ENCODE measurements around the gene PSAPL1.

DNA sequence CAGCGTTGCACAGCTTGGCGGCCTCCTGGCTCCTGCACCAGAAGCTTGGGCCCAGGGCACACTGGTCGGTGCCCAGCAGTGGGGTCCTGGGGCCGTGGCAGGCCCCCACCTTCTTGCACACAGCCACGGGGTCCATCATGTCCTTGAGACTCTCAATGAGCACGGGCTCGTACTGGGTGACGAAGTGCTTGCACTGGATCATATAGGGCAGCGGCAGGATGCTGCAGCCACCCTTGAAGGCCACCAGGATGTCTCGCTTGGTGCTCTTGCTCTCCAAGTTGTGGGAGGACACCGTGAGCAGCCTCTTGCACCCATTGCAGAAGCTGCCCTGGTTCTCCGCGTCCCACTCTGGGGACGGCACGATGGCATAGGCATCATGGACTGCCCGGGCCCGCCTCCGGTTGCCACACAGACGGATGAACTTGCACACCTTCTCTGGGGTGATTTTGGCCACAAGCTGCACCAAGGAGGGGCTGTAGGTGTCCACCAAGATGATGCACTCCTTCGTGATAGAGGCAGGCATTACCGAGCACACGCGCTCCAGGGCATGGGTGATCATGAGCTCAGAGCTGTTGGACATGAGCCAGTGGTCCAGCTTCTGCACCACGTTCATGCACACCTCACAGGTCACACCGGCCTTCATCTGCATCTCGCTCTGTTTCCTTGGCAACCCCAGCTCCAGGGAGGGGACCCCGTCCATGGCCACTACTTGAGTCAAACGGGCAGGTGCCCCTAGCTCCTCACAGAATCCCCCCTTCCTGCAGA, 1.2 kb downstream of the PSAPL1 start:
- TF ChIP-seq, protein P1, sequence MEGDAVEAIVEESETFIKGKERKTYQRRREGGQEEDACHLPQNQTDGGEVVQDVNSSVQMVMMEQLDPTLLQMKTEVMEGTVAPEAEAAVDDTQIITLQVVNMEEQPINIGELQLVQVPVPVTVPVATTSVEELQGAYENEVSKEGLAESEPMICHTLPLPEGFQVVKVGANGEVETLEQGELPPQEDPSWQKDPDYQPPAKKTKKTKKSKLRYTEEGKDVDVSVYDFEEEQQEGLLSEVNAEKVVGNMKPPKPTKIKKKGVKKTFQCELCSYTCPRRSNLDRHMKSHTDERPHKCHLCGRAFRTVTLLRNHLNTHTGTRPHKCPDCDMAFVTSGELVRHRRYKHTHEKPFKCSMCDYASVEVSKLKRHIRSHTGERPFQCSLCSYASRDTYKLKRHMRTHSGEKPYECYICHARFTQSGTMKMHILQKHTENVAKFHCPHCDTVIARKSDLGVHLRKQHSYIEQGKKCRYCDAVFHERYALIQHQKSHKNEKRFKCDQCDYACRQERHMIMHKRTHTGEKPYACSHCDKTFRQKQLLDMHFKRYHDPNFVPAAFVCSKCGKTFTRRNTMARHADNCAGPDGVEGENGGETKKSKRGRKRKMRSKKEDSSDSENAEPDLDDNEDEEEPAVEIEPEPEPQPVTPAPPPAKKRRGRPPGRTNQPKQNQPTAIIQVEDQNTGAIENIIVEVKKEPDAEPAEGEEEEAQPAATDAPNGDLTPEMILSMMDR (IDR thresholded peaks at IDR 0.05; ENCODE audit: insufficient read depth, low read depth, low read length), result no peak
- no peak for TF ChIP-seq EZH2 (IDR thresholded peaks at IDR 0.05; ENCODE audit: insufficient read depth, low read length)

Measured in astrocyte (in vitro differentiated cells and primary cell).